ENCODE data around the gene PLCG2.
"Not testable (repeated sequence)": the region's sequence is repeated elsewhere in the genome, so short reads cannot be mapped to it uniquely, and the experiment has no call there.

The PLCG2 gene

DNA sequence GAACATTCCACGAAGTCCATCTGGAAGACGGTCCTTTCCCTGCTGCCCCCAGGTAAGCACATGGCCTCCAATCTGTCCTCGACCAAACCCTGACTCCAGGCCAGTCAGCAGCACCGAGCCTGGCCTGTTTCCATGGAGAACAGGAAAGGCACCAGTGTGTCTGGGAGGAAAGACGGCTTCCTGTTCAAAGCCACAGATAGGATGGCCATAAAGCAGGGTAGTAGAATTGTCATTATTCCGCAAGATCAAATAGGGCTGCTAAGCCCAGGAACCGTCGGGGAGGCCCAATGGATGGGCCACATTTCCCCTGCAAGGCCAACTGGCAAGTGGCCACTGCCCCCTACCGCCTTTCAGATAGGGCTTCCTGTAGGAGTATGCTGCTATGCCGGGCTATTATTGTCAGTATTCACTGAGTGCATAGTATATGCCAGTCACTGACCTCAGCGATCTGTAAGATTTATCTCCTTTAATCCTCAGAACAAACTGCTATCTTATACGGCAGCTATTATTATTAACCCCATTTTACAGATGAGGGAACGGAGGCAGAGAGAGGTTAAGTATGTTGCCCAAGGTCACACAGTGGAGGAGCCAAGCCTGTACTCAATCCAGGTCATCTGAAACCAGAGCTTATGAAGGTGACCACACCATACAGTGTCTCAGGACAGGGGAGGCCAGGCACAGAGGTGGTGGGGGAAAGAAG, 23.0 kb upstream of the PLCG2 start:
- DNase-seq: no peak

DNA sequence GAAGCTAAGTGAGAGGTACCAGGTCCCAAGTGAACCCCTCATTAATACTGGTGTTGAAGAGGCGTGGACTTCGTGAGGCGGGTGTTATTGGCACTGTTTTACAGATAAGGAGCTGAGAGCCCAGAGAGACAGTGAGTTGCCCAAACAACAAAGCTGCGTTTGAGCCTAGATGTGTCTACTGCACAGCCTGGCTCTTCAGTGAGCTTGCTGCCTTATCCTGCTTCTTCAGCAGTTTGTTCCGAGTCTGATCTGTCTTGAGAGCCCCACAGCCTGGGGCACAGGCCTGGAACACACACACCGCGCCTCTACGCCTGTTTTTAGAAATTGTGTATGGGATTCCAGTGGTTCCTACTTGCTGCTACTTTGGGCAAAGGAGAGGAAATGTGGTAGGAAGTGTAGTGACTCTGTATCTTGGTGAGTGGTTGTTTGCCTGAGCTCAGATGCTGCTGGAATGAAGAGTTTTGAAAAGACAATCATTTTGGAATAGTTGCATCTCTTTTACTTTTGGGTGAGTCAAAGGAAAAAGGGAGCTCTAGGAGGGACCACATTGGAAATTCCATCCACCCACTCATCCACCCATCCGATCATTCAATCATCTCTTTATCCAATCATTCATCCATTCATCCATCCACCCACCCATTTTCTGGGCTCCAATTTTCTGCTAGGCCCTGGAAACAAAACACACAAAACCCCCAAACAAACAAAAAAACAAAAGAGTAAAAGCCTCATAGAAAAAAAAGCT, 22.3 kb upstream of the PLCG2 start:
- no peak for DNase-seq

DNA sequence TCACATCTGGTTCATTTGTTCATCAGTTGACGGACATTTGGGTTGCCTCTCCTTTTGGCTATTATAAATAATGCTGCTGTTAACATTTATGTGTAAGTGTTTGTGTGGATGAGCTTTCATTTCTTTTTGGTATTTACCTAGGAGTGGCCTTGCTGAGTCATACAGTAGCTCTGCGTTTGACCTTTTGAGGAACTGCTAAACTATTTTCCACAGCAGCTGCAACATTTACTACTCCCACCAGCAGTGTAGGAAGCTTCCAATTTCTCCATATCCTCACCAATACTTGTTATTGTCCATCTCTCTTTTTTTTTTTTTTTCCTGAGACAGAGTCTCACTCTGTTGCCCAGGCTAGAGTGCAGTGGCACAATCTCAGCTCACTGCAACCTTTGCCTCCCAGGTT, 20.7 kb upstream of the PLCG2 start:
- DNase-seq: no peak

DNA sequence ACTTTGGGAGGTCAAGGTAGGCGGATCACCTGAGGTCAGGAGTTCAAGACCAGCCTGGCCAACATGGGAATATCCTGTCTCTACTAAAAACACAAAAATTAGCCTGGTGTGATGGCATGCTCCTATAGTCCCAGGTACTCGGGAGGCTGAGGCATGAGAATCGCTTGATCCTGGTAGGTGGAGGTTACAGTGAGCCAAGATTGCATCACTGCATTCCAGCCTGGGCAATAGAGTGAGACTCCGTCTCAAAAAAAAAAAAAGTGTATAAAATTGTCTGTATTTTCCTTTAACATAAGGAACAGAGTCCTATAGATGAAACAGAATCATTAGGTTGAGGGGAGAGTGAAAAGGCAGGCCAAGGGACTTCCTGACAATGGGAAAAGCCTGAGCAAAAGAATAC, 16.8 kb upstream of the PLCG2 start:
- not testable (repeated sequence) for DNase-seq

DNA sequence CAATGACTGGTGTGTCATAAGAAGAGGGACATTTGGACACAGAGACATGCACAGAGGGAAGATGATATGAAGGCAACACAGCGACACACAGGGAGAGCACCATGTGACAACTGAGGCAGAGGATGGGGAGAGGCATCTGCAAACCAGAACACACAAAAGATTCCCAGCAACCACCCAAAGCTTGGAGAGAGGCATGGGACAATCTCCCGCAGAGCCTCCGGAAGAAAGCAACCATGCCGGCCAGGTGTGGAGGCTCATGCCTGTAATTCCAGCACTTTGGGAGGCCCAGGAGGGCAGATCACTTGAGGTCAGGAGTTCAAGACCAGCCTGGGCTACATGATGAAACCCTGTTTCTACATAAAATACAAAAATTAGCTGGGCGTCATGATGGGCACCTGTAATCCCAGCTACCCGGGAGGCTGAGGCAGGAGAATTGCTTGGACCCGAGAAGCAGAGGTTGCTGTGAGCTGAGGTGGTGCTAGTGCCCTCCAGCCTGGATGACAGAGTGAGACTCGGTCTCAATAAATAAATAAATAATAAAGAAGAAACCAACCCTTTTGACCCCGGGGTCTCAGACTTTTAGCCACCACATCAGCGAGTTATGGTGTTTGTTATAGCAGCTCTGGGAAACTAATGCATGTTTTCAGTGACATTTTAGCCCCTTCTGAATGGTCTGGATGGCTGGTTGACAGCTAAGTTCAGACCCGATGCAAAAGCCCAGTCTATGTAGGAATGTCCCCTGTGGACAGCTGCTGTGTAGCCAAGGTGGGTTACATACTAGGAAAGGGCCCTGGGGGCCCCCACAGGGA, 13.8 kb upstream of the PLCG2 start:
- no peak for DNase-seq

DNA sequence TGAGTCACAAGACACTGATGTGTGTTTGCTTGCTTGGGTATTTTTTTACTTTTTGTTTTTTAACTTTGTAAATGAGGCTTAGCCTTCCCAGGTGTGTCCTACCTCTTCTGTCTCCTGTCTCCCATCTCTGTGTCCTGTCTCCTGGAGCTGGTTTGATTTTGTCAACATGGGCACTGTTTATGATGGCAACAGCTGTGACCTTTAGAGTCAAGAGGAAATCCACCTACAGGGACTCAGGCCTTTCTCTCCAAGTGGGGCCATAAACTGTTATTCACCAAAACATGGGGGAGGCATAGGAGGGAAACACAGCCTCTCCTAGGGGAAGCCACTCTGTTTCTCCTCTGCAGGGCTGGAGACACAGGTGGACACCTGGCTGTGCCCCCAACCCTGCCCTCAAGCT, 13.1 kb upstream of the PLCG2 start:
- no peak for DNase-seq

DNA sequence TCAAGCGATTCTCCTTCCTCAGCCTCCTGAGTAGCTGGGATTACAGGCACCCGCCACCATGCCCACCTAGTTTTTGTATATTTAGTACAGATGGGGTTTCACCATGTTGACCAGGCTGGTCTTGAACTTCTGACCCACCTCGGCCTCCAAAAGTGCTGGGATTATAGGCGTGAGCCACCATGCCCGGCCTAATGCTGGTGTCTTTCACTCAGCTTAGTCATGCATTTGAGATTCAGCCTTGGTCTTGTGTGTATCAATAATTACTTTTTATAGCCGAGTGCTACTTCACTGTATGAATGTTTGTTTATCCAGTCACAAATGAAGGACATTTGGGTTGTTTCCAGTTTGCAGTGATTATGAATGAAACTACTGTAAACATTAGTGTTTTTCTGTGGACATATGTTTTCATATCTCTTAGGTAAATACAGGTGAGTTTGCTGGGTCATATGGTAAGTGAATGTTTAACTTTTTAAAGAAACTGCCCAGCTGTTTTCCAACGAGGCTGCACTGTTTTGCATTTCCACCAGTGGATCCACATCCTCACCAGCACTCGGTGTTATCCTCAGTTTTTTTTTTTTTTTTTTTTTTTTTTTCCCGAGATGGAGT, 11.0 kb upstream of the PLCG2 start:
- no peak for DNase-seq

DNA sequence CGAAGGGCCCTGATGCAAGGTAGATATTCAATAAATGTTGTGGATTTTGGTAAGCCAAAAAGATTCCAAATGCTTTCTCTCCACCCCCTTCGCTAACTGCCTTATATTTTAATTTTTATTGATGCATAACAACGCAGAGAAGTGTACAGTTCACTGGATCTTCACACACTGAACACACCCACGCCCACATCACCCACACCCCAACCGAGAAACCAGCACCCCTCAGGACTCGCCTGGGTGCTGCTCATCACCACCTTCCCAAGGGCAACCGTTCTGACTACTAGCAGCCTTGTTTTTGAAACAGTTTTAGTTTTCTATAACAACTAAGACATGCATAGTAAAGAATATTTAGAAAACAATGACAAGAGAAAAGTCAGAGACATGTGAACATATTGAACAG, 9.1 kb upstream of the PLCG2 start:
- DNase-seq: no peak

DNA sequence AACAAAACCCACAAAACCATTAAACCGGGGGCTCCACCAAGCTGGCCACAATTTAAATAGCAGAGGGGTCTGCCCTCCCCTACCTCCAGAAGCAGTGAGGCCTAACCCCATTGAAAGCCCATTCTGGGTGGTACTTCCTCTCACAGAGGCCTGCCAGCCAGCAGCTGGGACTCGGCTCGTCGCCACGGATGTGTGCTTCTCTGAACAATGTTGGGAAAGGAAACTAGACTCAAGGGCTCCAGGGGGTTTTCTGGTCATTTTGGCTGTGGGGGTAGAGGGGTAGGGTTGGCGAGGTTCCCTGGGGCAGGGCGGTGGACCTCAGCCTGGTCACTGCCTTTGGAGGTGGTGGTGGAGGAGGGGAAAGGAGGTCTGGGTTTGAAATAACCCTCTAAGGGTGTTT, 4.7 kb upstream of the PLCG2 start:
- no peak for DNase-seq

DNA sequence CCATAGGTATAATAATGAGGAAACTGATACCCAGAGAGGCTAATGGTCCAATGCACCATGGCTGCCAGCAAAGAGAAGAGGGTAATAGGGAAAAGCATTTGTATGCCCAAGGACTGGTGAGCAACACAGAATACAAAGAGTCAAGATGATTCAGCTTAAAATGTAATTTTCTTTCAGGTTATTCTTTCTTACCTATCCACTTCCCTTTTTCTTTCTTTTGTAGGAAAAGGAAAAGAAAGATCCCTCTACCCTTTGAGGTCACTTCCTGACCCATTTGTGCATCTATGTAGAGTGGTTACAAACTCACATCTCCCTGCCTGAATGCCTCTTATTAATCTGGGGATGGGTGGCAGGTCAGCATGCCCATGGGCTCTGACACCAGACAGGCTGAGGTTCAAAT, 3.5 kb upstream of the PLCG2 start:
- DNase-seq: no peak

DNA sequence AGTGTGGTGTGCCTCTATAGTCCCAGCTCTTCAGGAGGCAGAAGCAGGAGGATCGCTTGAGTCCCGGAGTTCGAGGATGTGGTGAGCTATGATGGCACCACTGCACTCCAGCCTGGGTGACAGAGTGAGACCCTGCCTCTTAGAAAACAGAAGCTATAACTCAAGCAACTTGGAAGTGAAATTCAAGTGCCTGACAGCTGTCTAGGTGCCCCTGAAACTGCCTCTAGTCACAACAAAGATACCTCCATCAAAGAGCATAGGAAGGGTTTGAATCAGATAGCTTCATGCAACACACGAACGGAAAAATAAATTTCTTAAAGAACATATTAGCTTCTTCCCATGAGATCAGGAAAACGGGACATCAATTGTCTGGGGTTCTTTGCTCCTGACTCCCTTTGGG, 860 bp upstream of the PLCG2 start:
- DNase-seq: no peak

DNA sequence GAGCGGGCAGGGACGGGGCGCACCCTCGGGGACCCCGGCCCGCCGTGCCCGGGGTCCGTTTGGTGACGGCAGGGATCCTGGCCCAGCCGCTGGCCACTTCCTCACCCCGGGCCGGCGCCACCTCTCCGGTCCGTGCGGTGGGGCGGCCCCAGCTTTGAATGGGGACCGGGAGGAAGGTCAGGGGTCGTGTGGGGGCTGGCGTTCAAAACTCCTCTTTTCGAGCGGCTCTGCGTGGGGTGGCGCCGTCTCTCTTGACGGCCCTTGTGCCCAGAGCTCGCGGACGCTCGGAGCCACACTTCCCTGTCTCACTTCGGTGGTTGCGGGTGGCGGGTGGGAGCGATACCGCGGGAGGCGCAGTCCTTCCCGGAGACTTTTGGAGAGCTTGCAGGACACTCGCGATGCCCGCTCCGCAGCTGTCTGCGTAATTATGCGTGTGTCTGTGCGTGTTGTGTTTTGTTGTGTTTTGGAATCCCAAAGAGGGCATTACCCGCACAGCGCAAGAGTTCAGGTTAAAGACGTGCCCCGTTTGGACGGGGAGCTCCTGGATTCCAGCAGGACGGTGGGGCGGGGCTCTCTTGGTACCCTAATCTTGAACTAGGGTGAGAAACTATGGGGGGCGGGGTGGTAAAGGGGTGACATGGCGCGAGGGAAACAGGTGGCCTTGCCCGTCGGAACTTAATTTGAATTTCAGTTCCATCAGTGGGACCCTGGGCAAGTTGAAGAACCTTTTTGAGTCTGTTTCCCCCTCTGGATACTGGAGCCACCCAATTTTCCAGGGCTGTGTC, 637 bp downstream of the PLCG2 start:
- DNase-seq: peak; percentile 6

DNA sequence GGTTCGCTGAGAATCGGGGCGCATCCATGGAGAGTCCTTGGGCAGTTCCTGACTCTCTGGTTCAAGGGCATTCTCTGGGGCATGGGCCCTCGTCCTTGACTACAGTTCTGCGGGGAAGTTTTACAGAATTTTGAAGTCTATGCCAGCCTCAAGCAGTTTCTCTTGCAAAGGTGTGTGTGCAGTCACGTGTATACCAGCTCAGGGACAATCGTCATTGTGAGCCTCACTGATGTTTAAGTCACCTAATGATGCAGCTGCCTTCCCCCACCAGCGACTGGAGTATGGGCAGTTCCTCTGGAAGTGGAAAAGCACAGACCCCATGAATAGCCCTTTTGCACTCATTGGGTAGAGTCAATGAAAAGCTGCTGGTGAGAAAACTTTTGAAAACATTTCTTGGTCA, 1.3 kb downstream of the PLCG2 start:
- DNase-seq: no peak

DNA sequence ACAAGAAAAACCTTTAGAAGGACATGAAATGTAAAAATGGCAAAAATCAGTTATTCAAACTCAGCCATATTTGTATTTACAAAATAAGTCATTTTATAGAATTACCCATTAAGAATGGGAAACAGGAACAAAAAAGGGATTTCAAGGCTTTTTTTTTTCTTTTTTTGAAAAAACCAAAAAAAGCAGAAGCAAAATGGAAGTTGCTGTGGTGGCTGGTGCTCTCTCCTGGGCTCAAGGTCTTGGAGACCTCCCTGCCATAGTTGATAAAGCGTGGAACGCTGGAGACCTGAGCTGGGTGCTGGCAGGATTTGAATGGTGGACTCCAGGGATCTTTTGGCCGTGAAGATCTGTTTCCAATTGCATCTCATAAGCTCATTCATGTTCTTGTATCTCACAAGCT, 3.1 kb downstream of the PLCG2 start:
- DNase-seq: no peak

DNA sequence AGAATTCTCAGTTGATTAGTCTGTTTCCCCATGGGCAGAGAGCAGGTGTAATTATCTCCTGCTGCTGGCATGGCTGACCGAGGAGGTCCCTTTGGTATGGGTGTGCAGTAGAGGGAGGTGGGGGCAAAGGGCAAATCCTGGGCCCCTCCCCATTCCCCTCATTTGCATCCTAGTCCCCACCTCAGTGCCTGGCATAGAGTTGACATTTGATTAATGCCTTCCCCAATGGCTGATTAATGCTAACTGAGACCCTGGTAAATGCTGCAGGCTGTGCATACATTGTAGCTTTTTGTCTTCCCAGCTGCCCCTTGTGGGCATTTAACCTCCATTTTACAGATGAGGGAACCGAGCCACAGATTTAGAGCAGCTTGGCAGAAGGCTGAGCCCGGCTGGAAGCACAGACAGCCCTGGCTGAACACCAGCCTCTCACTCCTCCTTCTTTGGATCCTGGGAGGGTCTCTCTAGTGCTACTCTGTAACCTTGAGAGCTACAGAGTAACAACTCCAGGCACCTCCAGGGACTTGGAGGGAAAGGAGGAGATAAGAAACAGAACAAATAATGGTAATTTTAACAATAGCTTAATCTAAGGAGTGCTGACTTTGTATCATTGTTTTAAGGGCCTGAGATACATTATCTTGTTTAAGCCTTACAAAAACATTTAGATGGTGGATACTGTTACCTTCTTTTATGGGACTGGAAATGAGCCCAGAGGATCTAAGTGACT, 5.1 kb downstream of the PLCG2 start:
- no peak for DNase-seq

DNA sequence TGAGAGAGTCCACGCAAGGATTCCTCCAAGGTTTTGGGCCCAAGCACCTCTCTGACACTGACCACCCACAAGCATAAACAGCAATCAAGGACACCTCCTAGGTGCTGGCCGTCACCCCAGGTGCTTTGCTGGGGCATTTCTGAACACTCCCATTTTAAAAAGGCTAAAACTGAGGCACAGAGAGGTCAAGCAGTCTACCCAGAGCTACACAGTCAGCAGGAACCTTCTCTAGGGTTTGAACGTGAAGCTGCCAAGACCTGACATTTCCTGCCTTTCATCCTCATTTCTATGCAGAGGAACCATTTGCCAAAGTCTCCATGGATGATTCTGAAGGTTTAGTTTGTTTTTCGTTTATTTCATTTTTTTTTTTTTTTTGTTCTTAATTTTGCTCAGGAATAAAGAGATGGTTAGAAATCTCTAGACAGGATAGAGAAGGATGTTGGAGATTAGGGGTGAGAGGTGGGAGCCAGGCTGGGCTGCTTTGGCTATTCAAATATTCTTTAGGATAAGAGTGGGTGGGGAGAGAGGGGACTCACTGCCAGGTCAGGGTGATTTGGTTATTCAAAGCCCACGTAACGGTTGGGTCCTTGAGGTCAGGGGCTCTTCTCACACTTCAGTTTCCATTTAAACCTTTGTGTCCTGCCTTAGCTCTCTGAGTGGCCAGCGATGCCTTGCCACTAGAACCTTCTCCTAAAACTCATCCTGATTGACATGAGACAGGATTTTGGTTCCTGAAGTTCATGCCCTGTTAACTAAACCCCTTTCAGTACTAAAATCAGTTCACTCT, 6.2 kb downstream of the PLCG2 start:
- DNase-seq: no peak

DNA sequence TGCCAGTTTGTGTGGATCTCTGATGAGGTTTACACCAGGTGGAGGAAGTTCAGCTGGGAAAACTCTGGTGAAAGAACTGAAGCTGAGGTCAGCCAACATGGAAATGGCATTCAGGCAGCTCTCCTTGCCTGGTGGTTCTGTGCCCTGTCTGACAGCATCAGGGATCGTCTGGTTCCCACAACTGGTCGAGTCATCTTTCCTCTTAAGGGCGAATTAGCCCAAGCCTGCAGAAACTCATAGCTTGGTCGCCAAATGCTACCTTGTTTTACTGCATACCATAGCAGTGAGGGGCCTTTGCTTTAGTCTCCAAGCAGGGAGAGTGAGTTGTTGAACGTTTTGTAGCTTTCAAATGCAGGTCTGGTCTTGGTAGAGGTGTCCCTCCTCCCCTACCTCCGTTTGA, 7.2 kb downstream of the PLCG2 start:
- DNase-seq: no peak

DNA sequence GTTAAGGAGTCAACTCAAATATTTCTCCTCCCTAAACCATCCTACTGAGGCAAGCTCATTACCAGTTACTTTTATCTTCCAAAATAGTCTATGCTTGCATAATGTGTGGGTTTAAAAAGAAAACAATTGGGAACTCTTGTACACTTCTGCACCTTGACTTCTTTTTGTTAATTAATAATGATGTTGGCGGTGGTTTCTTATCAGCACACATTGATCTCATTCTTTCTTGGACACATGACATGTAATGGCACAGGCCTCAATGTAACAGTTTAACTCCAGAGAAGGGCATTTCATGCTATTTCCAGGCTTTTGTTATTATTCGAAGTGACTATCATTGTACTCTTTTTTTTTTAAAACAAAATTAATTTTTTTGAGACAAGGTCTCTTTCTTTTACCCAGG, 7.8 kb downstream of the PLCG2 start:
- no peak for DNase-seq

DNA sequence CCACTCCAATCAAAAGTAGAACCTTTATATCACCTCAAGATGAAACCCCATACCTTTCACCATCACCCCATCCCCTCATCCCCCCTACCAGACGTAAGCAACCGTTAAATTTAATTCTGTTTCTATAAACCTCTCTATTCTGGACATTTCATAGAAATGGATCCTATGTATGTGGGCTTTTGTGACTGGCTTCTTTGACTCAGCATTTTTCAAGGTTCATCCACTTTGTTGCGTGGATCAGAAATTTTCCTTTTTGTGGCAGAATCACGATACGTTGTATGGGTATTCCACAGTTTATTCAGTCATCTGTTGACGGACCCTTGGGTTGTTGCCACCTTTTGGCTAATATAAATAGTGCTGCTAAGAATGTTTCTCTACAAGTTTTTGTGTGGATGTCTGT, 8.6 kb downstream of the PLCG2 start:
- no peak for DNase-seq

DNA sequence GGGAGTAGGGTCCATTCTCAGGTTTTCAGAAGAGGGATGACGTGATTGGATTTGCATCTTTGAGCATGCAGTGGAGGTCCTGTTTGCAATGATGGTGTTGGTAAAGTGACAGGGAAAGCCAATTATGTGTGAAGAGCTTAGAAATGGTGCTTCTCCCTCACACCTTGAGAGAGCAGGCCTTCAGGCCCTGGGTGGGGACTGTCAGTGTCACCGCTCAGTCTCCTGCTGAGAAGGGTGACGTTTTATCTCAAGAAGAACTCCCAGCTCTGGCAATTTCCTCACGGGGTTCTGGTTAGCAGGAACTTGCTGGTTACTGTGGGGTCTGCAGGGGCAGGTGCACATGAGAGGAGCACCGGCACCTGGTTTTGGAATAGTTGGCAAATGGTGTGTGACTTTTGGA, 11.2 kb downstream of the PLCG2 start:
- DNase-seq: no peak

DNA sequence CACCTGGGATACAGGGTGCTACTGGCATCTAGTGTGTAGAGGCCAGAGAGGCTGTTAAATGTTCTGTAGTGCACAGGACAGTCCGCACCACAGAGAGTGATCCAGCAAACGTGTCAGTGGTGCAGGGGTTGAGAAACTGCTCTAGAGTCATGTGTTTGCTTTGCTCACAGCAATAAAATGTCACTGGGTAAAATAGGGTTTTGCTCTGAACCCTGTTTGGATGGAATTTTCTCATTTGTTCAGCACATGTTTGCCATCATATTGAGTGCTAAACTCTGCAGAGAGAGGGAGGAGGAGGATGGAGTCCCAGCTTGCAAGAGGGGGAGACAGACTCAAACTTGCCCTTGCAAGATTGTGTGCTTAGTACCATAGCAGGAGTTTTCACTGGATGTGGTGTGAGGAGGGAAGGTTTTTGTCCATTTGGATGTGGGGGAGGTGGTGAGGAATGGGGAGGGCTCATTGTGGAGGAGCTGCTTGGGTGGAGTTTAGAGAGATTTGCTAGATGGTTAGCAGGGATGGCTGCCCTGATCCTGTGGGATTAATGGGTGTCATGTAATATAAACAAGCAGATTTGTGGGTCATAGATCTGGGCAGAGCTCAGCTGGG, 11.8 kb downstream of the PLCG2 start:
- DNase-seq: no peak
